ENCODE results near the gene KCNQ5. TPM values are rescaled to one million over a fixed set of nuclear protein-coding genes. Genes with fewer than 3 reads are reported as not detected.
"Not testable (repeated sequence)": the region's sequence is repeated elsewhere in the genome, so short reads cannot be mapped to it uniquely, and the experiment has no call there.

KCNQ5 gene
- polyA plus RNA-seq, 4 donors, result 0.24 to 0.41 (median 0.32) TPM

- no peak for DNase-seq (ENCODE audit: low read depth in 4 of 4, low spot score in 3 of 4)
Observed at GRCh38 chr6:73152966-73153757, 531.3 kb downstream of the KCNQ5 start.

- no peak for DNase-seq (ENCODE audit: low read depth in 4 of 4, low spot score in 3 of 4)
Observed at GRCh38 chr6:73156793-73157767, 535.2 kb downstream of the KCNQ5 start.

- DNase-seq (ENCODE audit: low read depth in 4 of 4, low spot score in 3 of 4), result no peak
Observed at GRCh38 chr6:73157870-73158269, 536.0 kb downstream of the KCNQ5 start.

GRCh38 chr6:73169111-73169510, 547.2 kb downstream of the KCNQ5 start:
- DNase-seq (ENCODE audit: low read depth in 4 of 4, low spot score in 3 of 4), result no peak

- DNase-seq (ENCODE audit: low read depth in 4 of 4, low spot score in 3 of 4), result no peak
Observed at GRCh38 chr6:73169633-73170032, 547.8 kb downstream of the KCNQ5 start.

- no peak for DNase-seq (ENCODE audit: low read depth in 4 of 4, low spot score in 3 of 4)
Observed at GRCh38 chr6:73174646-73175045, 552.8 kb downstream of the KCNQ5 start.

- no peak for DNase-seq (ENCODE audit: low read depth in 4 of 4, low spot score in 3 of 4)
Observed at GRCh38 chr6:73176057-73176456, 554.2 kb downstream of the KCNQ5 start.

- DNase-seq (ENCODE audit: low read depth in 4 of 4, low spot score in 3 of 4), result no peak
Observed at GRCh38 chr6:73177221-73177944, 555.5 kb downstream of the KCNQ5 start.

GRCh38 chr6:73180076-73180738, 558.3 kb downstream of the KCNQ5 start:
- no peak for DNase-seq (ENCODE audit: low read depth in 4 of 4, low spot score in 3 of 4)

- peak; percentile 18 to 31 (median 26) for DNase-seq (ENCODE audit: low read depth in 4 of 4, low spot score in 3 of 4)
Observed at GRCh38 chr6:73180763-73181619, 559.1 kb downstream of the KCNQ5 start.

- DNase-seq (ENCODE audit: low read depth in 4 of 4, low spot score in 3 of 4), result no peak
Observed at GRCh38 chr6:73182021-73182607, 560.2 kb downstream of the KCNQ5 start.

GRCh38 chr6:73193302-73193701, 571.4 kb downstream of the KCNQ5 start:
- not testable (repeated sequence) for DNase-seq (ENCODE audit: low read depth in 4 of 4, low spot score in 3 of 4)

- no peak for DNase-seq (ENCODE audit: low read depth in 4 of 4, low spot score in 3 of 4)
Observed at GRCh38 chr6:73194744-73195143, 572.9 kb downstream of the KCNQ5 start.

GRCh38 chr6:73200247-73200646, 578.4 kb downstream of the KCNQ5 start:
- no peak for DNase-seq (ENCODE audit: low read depth in 4 of 4, low spot score in 3 of 4)

GRCh38 chr6:73200735-73201134, 578.9 kb downstream of the KCNQ5 start:
- DNase-seq (ENCODE audit: low read depth in 4 of 4, low spot score in 3 of 4), result no peak

GRCh38 chr6:73203098-73203497, 581.2 kb downstream of the KCNQ5 start:
- DNase-seq (ENCODE audit: low read depth in 4 of 4, low spot score in 3 of 4), result no peak

GRCh38 chr6:73204252-73204651, 582.4 kb downstream of the KCNQ5 start:
- DNase-seq (ENCODE audit: low read depth in 4 of 4, low spot score in 3 of 4), result no peak

- no peak for DNase-seq (ENCODE audit: low read depth in 4 of 4, low spot score in 3 of 4)
Observed at GRCh38 chr6:73207221-73207837, 585.5 kb downstream of the KCNQ5 start.

GRCh38 chr6:73209117-73209516, 587.3 kb downstream of the KCNQ5 start:
- DNase-seq (ENCODE audit: low read depth in 4 of 4, low spot score in 3 of 4), result no peak

Measured in right renal pelvis (tissue), 4 donors.